Neural cell (in vitro differentiated cells): ENCODE data around the gene TMEM92. TPM values are rescaled to one million over a fixed set of nuclear protein-coding genes. Genes with fewer than 3 reads are reported as not detected.

Source experiments
- H2AFZ ChIP-seq: fragments of 200-600, 300-800 bp; sonication (generic), shearing (Covaris generic); 2 replicates; pipeline ENCODE4 v1.6.0; 2014; ENCODE audit warnings: low read depth, mild to moderate bottlenecking, antibody characterized with exemption, low read length, moderate library complexity
- H3F3A ChIP-seq: fragments of 200-600 bp; shearing (Covaris generic); 2 replicates; pipeline ENCODE4 v1.6.1; 2016; ENCODE audit warnings: mild to moderate bottlenecking, moderate library complexity, mixed read lengths, antibody characterized with exemption, low read length; ENCODE audit not compliant: insufficient read depth, poor library complexity, severe bottlenecking
- H3K27ac ChIP-seq: fragments of 200-600, 300-800 bp; sonication (generic), shearing (Covaris generic); 2 replicates; pipeline ENCODE4 v1.5.1; 2014; ENCODE audit warnings: mild to moderate bottlenecking, low read length, moderate library complexity
- H3K27me3 ChIP-seq: fragments of 300-800, 200-600 bp; sonication (generic), shearing (Covaris generic); 2 replicates; pipeline ENCODE4 v1.6.0; 2014; ENCODE audit warnings: mild to moderate bottlenecking, low read depth, low read length, moderate library complexity; ENCODE audit not compliant: insufficient read depth
- H3K36me3 ChIP-seq: fragments of 300-800, 200-600 bp; sonication (generic), shearing (Covaris generic); 2 replicates; pipeline ENCODE4 v1.5.1; 2014; ENCODE audit warnings: mild to moderate bottlenecking, antibody characterized with exemption, low read length, moderate library complexity; ENCODE audit not compliant: insufficient read depth
- H3K4me2 ChIP-seq: fragments of 300-800, 200-600 bp; sonication (generic), shearing (Covaris generic); 2 replicates; pipeline ENCODE4 v1.6.0; 2014; ENCODE audit warnings: mild to moderate bottlenecking, low read length
- H3K4me3 ChIP-seq: fragments of 300-800, 200-600 bp; sonication (generic), shearing (Covaris generic); 2 replicates; pipeline ENCODE4 v1.5.1; 2014; ENCODE audit warnings: mild to moderate bottlenecking, low read length, moderate library complexity
- H3K79me2 ChIP-seq: fragments of 200-600 bp; shearing (Covaris generic); replicated peaks from 2 replicates; pipeline ENCODE4 v1.6.0; 2014; ENCODE audit warnings: mild to moderate bottlenecking, low read length, moderate library complexity; ENCODE audit not compliant: insufficient read depth
- H3K9ac ChIP-seq: fragments of 300-800, 200-600 bp; sonication (generic), shearing (Covaris generic); 2 replicates; pipeline ENCODE4 v1.6.1; 2016; ENCODE audit warnings: mild to moderate bottlenecking, low read length, mixed read lengths
- H3K9me2 ChIP-seq: fragments of 200-600 bp; shearing (Covaris generic); 2 replicates; pipeline ENCODE4 v1.6.1; 2016; ENCODE audit warnings: mild to moderate bottlenecking, low read length, mixed read lengths; ENCODE audit not compliant: insufficient read depth
- H3K9me3 ChIP-seq: fragments of 200-600, 300-800 bp; sonication (generic), shearing (Covaris generic); 2 replicates; pipeline ENCODE4 v1.6.1; 2016; ENCODE audit warnings: mild to moderate bottlenecking, mixed run types, low read length, moderate library complexity, mixed read lengths
- H4K20me1 ChIP-seq: fragments of 200-600 bp; shearing (Covaris generic); 2 replicates; pipeline ENCODE4 v1.6.1; 2016; ENCODE audit warnings: mild to moderate bottlenecking, mixed run types; ENCODE audit not compliant: insufficient read depth
- EP300 ChIP-seq: fragments of 450-650 bp; conservative IDR thresholded peaks from 2 replicates; pipeline ENCODE4 v1.6.1; 2014; ENCODE audit warnings: antibody characterized with exemption, mild to moderate bottlenecking, moderate library complexity; ENCODE audit not compliant: poor library complexity, severe bottlenecking
- EZH2 ChIP-seq: fragments of 200-600, 300-800 bp; shearing (Covaris generic), sonication (generic); IDR thresholded peaks from 2 replicates; pipeline ENCODE4 v1.6.1; 2014; ENCODE audit warnings: antibody characterized with exemption, low read length, borderline replicate concordance, mild to moderate bottlenecking; ENCODE audit not compliant: insufficient read depth, poor library complexity, severe bottlenecking
- MXI1 ChIP-seq: fragments of 450-650 bp; conservative IDR thresholded peaks from 2 replicates; pipeline ENCODE4 v1.6.1; 2014; ENCODE audit warnings: antibody characterized with exemption, mild to moderate bottlenecking; ENCODE audit not compliant: poor library complexity, severe bottlenecking
- POLR2AphosphoS5 ChIP-seq: IDR thresholded peaks from 2 replicates; pipeline ENCODE4 v1.6.1; 2012
- RAD21 ChIP-seq: fragments of 450-650 bp; conservative IDR thresholded peaks from 2 replicates; pipeline ENCODE4 v1.6.1; 2014; ENCODE audit warnings: antibody characterized with exemption, mild to moderate bottlenecking, moderate library complexity
- SMC3 ChIP-seq: fragments of 450-650 bp; conservative IDR thresholded peaks from 2 replicates; pipeline ENCODE4 v1.6.1; 2014; ENCODE audit warnings: antibody characterized with exemption, mild to moderate bottlenecking, moderate library complexity; ENCODE audit not compliant: poor library complexity
- TAF1 ChIP-seq: IDR thresholded peaks from 2 replicates; pipeline ENCODE4 v1.6.1; 2012; ENCODE audit warnings: low read depth
- polyA plus RNA-seq: library from polyadenylated mRNA; depleted of rRNA; stranded (reverse); fragments of >200 nt; gene quantifications from 2 replicates; pipeline ENCODE4 v1.2.3, GENCODE V29; 2014
- TF ChIP-seq, protein P1 (sequence below): fragments of 450-650 bp; IDR thresholded peaks from 2 replicates; pipeline ENCODE4 v1.5.1; 2014; ENCODE audit warnings: antibody characterized with exemption, mild to moderate bottlenecking, moderate library complexity; ENCODE audit not compliant: poor library complexity, severe bottlenecking
- TF ChIP-seq, protein P2 (sequence below): IDR thresholded peaks from 2 replicates; pipeline ENCODE4 v1.6.1; 2012; ENCODE audit warnings: borderline replicate concordance

The TMEM92 gene
- polyA plus RNA-seq, 1 donor from 2014 or later = not detected

DNA sequence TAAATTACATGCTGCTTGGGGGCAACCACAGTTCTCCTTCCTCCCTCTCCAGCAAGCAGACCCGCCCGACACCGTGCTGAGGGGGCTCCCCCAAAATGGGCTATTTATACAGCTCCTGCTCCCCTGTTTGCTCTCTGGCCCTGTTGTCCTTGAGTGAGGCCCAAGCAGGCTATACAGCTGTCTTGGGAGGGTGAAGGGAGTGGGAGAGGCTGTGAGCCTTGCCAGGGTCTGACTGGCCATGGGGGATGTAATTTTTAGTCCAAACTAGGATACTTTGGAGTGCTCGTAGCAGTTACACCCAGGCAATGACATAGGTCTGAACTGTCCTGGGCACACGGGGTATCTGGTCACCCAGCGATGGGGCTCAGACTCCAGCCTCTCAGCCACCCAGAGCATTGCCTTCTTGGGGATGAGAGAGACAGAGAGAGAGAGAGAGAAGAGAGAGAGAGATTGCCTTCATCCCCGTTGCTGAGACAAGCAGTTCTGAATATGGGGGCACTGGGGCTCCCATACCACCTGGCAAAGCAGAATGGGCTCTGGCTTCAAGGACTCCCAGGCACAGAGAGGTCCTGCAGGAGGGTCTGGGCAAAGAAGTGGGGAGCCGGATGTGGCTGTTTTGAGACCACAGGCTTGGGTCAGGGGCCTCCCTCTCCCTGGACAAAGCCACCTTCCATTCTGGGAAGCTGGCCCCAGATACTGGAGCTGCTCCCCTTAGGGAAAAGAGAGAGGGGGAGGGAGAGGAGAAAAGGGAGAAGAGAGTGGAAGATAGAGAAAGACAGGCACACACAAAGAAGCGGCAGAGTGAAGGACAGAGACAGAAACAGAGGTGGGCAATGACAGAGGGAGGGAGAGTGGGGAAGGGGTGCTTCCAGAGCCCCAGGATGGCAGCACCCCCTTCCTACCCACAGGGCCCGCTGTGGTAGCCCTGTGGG is 10.7 kb upstream of the TMEM92 start:
- no peak overlapping the region for H3K4me2 ChIP-seq
- no peaks in the 10 kb centered on the region for H3K36me3 ChIP-seq
- H3F3A ChIP-seq = no peaks in the 10 kb centered on the region
- TF ChIP-seq, protein P1, sequence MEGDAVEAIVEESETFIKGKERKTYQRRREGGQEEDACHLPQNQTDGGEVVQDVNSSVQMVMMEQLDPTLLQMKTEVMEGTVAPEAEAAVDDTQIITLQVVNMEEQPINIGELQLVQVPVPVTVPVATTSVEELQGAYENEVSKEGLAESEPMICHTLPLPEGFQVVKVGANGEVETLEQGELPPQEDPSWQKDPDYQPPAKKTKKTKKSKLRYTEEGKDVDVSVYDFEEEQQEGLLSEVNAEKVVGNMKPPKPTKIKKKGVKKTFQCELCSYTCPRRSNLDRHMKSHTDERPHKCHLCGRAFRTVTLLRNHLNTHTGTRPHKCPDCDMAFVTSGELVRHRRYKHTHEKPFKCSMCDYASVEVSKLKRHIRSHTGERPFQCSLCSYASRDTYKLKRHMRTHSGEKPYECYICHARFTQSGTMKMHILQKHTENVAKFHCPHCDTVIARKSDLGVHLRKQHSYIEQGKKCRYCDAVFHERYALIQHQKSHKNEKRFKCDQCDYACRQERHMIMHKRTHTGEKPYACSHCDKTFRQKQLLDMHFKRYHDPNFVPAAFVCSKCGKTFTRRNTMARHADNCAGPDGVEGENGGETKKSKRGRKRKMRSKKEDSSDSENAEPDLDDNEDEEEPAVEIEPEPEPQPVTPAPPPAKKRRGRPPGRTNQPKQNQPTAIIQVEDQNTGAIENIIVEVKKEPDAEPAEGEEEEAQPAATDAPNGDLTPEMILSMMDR = no peak
- TF ChIP-seq POLR2AphosphoS5 (no peak), TAF1 (no peak), MXI1 (no peak), EP300 (no peak), EZH2 (no peak), SMC3 (no peak), RAD21 (no peak)
- TF ChIP-seq, protein P2, sequence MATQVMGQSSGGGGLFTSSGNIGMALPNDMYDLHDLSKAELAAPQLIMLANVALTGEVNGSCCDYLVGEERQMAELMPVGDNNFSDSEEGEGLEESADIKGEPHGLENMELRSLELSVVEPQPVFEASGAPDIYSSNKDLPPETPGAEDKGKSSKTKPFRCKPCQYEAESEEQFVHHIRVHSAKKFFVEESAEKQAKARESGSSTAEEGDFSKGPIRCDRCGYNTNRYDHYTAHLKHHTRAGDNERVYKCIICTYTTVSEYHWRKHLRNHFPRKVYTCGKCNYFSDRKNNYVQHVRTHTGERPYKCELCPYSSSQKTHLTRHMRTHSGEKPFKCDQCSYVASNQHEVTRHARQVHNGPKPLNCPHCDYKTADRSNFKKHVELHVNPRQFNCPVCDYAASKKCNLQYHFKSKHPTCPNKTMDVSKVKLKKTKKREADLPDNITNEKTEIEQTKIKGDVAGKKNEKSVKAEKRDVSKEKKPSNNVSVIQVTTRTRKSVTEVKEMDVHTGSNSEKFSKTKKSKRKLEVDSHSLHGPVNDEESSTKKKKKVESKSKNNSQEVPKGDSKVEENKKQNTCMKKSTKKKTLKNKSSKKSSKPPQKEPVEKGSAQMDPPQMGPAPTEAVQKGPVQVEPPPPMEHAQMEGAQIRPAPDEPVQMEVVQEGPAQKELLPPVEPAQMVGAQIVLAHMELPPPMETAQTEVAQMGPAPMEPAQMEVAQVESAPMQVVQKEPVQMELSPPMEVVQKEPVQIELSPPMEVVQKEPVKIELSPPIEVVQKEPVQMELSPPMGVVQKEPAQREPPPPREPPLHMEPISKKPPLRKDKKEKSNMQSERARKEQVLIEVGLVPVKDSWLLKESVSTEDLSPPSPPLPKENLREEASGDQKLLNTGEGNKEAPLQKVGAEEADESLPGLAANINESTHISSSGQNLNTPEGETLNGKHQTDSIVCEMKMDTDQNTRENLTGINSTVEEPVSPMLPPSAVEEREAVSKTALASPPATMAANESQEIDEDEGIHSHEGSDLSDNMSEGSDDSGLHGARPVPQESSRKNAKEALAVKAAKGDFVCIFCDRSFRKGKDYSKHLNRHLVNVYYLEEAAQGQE = no peak
- H3K4me3 ChIP-seq = no peak overlapping the region
- no peak overlapping the region for H3K9ac ChIP-seq
- no peaks in the 10 kb centered on the region for H3K9me3 ChIP-seq
- H3K9me2 ChIP-seq = no peaks in the 10 kb centered on the region
- no peaks in the 10 kb centered on the region for H3K79me2 ChIP-seq
- H4K20me1 ChIP-seq = no peaks in the 10 kb centered on the region
- no peak overlapping the region for H2AFZ ChIP-seq
- H3K27me3 ChIP-seq = no peaks in the 10 kb centered on the region
- no peak overlapping the region for H3K27ac ChIP-seq

DNA sequence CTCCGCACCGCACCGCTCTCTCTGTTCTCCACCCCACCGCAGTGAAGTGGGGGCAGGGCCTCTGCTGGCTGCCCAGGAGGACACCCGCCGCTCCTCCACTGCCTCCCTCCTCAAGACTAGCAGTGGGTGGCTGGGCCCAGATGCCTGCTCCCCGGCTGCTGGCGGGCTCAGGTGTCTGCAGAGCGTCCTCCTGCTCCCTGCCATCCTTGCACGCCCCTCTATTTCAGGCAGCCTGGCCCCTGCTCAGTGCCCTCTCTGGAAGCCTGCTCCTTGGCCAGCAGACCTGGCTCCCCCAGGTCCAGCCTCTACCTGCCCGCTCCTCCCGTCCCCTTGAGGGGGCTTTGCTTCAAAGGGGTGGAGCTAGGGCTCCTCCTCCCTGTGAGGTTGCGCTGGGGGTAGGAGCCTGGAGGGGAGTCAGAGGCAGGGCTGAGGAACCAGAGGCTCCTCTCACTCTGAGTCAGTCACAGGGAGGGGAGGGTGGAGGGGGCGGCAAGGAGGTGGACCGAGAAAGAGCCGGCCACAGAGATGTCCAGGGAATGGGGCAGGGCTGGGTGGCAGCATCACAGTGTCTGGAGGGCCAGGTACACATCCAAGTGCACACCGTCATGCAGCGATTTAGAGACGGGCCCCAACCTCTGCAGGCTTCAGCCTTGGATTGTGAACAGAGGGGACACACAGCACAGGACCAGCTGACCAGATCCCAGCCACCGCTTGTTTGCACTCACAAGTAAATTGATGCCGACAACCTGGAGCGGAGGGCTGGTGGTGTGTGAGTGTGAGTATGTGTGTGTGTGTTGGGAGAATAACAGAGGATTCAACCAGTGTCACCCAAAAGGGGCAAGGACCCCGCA is 9.8 kb upstream of the TMEM92 start:
- H4K20me1 ChIP-seq = no peaks in the 10 kb centered on the region
- no peak overlapping the region for H3K9ac ChIP-seq
- no peaks in the 10 kb centered on the region for H3K9me3 ChIP-seq
- H3K36me3 ChIP-seq = no peaks in the 10 kb centered on the region
- no peaks in the 10 kb centered on the region for H3K9me2 ChIP-seq
- no peak overlapping the region for H3K4me2 ChIP-seq
- no peak overlapping the region for H3K4me3 ChIP-seq
- no peaks in the 10 kb centered on the region for H3K79me2 ChIP-seq
- no peak overlapping the region for H2AFZ ChIP-seq
- no peaks in the 10 kb centered on the region for H3F3A ChIP-seq
- H3K27ac ChIP-seq = no peak overlapping the region
- TF ChIP-seq RAD21 (no peak), EP300 (no peak), EZH2 (no peak), SMC3 (no peak), MXI1 (no peak), TAF1 (no peak), POLR2AphosphoS5 (no peak)
- TF ChIP-seq, protein P2 = no peak
- TF ChIP-seq, protein P1 = no peak
- H3K27me3 ChIP-seq = no peaks in the 10 kb centered on the region
